Activated CD4-positive, alpha-beta T cell treated with anti-CD3 and anti-CD28 coated beads for 4 hours (primary cell): ENCODE data around the gene N4BP3.
A peak's percentile ranks its signal among the peaks of the same experiment; 100 is the strongest.
"Not testable (repeated sequence)": the region's sequence is repeated elsewhere in the genome, so short reads cannot be mapped to it uniquely, and the experiment has no call there.

Source experiments
- DNase-seq, 2 donors: peaks; one replicate each; pipeline ENCODE4 v3.0.0-alpha.2; 2020

Gene N4BP3

DNA sequence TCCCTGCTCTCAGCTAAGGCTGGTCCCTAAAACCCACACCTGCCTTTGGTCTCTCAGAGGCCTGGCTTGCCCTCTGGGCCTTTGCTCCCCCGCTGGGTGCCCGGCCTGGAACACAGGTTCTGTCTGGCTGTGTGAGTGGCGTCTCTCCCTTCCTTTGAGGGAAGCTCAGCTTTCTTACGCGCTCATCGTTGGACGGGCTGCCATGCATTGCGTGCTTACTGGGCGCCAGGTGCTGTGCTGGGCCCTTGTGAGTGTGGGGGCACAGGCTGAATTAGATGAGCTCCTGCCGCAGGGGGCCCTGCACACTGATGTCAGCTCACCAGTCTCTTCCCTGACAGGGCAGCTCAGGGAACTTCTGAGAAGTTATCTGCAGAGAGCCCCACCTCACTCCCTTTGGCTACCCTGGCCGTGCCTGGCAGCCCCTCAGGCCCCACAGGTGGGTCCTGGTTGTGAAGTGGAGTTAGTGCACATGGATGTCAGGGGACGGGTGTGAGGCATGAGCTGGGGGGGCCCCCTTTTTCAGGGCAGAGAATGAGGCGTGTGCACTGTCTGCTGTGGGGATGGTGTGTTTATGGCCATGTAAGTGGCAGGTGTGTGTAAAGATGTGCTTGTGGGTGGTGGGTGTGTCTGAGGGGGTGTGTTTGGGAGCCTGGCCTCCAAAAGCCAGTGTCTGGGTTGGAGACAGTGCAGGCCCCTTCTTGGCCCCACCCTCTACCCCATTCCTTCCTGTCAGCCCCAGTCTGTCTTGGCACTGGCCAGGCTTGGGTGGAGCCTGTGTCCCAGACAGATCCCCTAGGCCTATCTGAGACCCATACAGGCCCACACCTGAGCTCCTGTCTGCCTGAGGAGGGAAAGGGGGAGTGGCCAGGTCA, 10.0 kb downstream of the N4BP3 start:
- DNase-seq: no peak

DNA sequence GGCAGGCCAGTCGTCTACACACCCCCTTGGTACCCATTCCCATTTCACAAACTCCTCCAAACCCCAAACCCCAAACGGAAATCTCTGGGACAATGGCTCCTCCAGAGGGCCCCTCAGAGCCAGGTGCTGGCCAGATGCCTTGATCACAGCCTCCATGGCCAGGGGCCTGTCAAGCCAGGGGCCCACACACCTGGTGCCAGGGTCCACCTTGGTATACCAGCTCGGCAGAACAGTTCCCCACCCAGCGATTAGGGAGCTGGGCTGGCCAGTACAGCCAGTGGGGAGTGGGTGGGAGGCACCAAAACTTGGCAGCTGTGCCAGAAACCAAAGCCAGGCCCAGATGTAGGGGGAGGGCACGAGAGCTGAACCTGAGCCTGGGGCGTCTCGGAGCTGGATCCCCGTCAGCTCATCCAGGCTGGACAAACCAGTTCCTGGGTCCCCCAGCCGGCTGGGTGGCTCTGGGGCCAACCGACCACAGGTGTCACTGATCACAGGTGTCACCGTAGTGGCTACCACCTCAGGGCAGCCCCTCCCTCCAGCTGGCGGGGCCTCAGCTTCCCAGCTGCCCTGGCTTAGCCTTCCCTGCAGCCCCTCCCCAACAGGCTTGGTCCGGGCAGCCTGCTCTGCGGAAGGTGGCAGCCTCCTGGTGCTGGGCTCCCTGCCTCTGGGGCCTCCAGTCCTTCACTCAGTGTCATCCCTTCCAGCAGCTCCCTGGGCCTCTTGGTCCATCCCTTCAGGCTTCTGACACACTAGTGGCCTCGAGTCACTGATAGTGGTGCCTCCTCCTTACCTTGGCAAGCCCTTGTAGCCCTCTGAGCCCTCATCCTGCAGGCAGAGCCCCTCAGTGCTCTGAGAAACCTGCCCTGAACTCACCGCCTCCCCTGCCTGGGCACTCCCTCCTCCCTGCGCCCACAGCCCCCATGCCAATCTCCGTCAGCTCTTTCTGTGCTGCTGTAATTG, 10.9 kb downstream of the N4BP3 start:
- no peak for DNase-seq

DNA sequence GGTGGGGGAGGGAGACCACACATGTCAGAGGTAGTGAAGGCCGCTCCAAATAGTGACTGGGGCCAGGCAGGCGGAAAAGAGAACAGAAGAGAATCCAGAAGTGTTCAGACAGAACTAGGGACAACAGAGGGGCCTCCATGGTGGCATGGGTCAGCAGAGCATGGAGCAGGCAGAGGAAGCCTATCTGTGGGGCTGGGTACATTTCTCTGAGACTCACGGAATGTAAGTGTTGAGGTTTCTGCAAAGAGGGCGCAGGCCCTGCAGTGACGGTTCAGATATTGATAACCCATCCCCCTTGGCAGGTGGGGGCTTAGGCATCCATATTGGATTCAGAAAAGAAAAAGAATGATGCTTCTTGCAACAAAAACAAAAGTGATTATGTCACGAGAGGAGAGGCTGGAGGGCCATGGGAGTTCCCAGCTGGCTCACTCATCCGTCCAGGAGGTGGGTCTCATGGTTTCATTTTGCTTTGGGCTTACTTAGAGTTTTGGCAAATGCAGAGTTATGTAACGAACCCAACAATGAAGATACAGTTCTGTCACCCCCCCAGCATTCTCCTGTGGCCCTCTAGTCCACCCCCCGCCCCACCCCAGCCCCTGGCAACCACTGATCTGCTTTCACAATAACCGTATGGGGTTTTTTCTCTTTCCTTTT, 12.0 kb downstream of the N4BP3 start:
- DNase-seq: no peak

DNA sequence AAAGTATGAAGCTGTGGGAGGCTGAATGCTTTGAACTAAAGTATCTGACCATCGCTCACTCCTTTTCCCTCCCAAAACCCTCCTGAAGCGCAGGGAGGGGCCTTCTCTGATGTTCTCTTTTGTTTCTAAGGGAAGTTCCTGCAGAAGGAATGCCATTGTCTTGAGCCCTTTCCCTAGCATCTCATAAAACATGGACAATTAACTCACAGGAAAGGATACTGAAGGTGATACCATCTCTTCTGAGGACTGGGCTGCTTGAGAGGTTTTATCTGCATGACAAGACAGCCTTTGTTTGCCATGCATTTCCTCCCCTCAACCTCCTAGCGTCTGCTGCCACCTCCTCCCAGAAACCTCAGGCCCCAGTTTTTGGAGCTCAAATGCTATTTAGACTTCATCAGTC, 13.2 kb downstream of the N4BP3 start:
- no peak for DNase-seq

DNA sequence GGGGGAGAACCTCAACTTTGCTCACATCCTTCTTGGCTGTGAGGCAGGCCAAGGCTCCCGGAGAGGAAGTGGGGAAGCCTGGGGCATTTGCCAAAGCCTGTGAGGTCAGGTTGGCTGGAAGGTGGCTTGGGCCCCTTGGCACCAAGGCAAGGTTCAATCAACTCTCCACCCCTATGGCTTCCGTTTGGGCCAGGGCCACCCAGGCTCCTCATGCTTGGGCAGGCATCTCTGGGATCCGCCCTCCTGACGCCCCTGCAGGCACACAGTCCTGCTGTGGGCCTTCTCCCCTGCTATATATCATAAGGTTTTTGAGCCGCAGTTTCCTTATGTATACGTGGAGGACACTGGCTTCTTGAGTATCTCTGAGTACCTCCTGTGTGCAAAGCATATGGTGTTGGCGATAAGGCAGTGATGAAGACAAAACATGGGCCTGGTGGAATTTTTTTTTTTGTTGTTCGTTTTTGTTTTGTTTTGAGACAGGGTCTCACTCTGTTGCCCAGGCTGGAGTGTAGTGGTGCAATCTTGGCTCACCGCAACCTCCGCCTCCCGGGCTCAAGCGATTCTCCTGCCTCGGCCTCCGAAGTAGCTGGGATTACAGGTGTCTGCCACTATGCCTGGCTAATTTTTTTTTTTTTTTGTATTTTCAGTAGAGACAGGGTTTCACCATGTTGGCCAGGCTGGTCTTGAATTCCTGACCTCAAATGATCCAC, 14.1 kb downstream of the N4BP3 start:
- DNase-seq: not testable (repeated sequence)

DNA sequence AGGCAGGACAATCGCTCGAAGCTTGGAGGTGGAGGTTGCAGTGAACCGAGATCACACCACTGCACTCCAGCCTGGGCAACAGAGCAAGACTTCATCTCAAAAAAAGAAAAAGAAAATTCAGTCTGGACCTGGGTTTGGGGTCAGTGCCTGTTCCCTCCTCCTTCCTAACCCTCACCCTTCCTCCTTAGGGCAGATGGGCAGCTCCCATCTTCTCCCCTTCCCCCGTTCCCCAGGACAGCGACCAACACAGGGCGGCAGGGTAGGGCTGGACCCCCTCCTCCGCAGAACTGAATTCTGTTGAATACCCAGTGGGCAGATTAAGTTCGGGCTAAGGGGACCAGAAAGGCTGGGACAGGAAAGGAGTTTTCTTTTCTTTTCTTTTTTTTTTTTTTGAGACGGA, 16.0 kb downstream of the N4BP3 start:
- no peak for DNase-seq

DNA sequence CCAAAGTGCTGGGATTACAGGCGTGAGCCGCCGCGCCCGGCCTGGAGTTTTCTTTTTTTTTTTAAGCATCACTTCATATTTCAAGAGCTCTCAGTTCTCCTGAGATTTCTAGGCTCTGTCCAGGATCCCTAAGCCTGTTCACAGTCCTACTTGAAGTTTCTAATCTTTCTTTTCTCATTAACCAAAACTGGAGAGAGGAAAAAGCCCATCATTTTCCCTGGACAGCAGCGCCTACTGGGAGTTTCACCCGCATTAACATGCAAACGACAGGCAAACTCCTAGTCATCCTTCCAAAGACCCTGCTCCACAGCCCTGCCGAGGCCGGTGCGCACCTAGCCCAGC, 16.9 kb downstream of the N4BP3 start:
- DNase-seq: not testable (repeated sequence)

DNA sequence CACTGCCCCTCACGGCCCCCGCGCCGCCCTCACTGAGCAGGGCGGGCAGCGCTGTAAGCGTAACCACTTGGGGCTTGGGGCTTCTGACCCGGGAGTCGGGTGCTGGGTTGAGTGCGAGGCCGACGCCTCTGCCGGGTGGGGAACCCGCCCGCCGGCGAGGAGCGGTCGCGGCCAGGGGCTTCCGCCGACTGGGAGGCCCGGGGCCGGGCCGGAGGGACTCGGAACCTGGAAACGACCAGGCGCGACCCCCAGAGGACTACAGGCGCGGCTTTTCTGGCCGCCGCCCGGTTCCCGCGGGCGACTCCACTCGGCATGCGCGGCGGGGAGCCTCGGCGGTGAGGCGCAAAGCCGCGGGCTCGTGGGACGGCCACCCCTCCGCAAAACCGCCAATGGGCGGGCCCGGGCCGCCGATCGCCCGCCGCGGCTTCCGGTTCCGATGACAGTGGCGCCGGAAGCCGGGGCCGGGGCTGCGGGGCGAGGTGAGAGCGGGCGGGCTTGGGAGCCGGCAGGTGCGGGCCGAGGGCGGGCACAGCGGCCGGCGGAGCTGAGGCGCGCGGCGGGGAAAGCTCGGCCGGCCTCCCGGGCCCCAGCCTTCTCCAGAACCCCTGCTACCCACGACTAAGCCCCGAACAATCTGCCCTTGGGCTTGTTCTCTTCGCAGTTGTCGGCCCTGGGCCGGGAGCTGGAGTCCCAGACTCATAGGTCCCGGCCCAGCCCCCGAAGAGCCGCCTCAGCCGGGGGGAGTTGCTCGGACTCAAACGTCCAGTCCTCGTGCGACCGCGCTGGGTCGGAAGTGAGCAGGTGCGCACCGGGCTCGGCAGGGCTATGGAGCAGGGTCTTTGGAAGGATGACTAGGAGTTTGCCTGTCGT, 17.5 kb downstream of the N4BP3 start, which contains the start of gene RMND5B:
Gene RMND5B (plus strand): TSS at position 439 of the 870 bp plus-strand sequence. CDS start 7,106 bp downstream, outside the sequence.
- DNase-seq: peak; percentile 74 to 82

DNA sequence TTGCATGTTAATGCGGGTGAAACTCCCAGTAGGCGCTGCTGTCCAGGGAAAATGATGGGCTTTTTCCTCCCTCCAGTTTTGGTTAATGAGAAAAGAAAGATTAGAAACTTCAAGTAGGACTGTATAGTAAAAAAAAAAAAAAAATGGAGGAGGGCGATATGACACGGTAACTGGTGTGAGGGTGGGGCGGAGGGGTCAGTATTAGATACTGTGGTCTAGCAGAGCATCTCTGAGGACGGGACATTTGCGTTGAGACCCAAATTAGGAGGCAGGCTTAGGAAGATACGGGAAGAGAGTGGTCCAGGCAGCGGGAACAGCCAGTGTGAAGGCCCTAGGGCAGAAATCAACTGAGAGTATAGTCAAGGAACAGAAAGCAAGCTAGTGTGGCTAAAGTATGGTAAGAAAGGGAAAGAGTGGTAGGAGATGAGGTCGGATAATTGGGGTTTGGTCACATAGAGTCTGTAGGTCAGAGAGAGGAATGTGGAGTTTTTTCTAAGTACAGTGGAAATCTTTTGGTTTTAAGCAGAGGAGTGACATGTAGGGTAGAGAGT, 18.2 kb downstream of the N4BP3 start:
- DNase-seq: no peak

DNA sequence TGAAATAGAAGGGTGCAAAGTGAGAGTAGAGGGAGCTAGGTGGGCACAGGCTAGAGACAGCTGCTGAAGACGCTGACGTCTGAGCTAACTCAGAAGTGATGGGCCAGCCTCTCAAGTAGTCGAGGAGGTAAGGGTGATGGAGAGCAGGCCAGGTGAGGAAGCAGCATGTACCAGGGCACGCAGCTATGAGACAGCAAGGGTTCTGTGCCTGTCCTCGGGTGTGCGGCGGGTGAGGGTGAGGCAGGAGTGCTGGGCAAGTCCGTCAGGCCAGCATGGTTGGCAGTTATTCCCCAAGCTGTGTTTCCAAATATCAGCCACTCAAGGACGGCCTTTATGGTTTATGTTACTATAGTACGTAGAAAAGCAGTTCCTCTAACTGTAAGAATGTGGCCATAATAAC, 23.7 kb downstream of the N4BP3 start:
- DNase-seq: no peak

DNA sequence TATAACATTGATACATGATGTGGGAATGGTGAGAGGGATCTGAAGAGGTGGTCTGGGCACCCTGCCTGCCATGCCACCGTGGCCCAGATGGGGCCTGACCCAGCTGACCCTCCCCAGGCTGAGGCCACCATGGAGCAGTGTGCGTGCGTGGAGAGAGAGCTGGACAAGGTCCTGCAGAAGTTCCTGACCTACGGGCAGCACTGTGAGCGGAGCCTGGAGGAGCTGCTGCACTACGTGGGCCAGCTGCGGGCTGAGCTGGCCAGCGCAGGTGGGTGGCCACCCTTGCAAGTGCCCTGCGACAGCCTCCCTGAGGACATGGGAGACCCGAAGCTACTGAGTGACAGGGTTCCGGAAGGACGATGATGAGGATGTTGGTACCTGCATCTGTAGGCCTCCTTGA, 24.7 kb downstream of the N4BP3 start:
- no peak for DNase-seq

DNA sequence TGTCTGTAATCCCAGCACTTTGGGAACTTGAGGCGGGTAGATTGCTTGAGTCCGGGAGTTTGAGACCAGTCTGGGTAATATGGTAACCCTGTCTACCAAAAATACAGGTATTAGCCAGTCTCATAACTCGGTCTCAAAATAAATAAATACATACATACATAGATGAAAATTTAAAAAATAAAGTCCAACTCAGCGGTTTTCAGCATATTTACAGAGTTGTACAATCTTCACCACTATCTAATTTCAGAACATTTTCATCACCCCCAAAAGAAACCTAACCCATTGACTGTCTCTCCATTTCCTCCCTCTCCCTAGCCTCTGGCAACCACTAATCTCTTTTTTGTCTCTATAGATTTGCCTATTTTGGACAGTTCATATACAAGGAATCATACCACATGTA, 28.2 kb downstream of the N4BP3 start:
- DNase-seq: no peak

DNA sequence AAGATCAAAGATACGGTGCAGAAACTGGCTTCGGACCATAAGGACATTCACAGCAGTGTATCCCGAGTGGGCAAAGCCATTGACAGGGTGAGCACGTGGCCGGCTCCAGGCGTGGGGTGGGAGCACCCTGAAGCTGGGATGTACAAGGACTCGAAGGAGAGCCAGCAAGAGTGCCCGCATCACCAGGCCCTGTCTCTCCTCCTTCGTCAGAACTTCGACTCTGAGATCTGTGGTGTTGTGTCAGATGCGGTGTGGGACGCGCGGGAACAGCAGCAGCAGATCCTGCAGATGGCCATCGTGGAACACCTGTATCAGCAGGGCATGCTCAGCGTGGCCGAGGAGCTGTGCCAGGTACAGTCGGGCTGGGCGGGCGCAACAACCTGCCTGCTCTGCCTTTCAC, 29.3 kb downstream of the N4BP3 start:
- no peak for DNase-seq

DNA sequence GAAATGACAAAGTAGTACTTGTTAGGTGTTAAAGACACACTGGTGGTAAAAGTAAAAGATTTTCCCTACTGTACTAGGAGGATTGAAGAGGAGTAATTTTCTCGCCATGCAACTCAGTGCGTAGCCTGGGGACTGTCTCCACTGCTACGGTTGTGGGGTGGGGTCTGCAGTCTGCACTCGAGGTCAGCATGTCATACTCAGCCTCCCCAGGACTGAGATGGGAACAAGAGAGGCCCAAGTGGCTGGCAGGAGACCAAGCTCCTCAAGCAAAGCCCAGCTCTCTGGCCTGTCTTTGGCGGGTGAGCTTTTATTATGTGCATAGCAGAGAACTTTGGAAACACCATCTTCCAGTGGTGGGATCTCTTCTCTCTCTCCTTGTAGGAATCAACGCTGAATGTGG, 29.9 kb downstream of the N4BP3 start:
- DNase-seq: no peak

DNA sequence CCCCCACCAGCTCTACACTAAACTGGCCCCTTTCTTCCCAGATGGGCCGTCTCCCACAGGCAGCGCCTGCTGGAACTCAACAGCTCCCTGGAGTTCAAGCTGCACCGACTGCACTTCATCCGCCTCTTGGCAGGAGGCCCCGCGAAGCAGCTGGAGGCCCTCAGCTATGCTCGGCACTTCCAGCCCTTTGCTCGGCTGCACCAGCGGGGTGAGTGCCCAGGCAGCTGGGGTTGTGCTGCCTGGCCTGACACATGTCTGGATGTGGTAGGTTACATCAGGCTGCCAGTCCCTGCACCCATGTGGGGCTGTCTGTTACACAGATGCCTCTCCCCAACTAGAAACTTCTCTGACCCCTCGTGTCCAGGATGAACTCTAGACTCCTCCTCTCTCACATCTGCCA, 30.6 kb downstream of the N4BP3 start:
- no peak for DNase-seq

DNA sequence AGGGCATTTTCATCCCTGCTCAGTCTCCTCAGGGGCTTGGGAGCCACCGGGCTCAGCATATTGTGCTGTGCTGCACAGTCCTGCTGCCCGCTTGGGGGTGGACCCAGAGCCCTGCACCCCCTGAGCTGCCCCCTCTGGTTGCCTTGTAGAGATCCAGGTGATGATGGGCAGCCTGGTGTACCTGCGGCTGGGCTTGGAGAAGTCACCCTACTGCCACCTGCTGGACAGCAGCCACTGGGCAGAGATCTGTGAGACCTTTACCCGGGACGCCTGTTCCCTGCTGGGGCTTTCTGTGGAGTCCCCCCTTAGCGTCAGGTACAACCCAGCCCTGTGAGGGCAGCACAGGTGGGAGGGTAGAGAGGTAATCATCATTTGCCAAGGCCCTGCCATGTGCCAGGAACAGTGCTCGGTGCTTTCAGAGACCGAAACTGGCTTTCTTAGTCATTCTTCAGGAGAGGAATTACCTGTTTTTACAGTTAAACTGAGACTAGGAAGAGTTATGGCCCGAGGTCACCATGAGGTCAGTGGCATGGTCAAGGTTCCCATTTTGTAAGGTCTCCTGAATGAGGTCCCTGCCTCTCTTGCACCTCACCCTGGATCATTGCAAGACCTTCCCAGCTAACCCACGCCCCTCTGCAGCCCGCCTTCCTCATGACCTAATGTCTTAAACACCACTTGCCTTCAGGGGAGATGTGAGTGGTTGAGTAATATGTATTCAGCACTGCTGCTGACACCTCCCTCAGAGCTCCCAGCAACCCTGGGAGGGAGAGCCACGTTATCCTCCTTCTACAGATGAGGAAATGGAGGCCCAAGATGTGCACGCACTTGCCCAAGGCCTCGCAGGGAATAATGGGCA, 32.9 kb downstream of the N4BP3 start:
- DNase-seq: peak; percentile 70 to 74

DNA sequence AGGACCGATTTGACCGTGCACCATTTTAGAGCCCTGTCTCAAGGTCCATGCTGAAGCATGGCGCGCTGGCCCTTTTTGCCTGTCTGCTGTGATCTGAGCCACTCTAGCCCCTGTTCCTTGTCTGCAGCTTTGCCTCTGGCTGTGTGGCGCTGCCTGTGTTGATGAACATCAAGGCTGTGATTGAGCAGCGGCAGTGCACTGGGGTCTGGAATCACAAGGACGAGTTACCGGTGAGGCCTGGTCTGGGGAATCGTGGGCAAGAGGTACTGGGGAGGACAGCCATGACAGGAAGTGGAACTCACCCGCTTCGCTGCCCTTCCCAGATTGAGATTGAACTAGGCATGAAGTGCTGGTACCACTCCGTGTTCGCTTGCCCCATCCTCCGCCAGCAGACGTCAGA, 34.1 kb downstream of the N4BP3 start:
- DNase-seq: no peak

DNA sequence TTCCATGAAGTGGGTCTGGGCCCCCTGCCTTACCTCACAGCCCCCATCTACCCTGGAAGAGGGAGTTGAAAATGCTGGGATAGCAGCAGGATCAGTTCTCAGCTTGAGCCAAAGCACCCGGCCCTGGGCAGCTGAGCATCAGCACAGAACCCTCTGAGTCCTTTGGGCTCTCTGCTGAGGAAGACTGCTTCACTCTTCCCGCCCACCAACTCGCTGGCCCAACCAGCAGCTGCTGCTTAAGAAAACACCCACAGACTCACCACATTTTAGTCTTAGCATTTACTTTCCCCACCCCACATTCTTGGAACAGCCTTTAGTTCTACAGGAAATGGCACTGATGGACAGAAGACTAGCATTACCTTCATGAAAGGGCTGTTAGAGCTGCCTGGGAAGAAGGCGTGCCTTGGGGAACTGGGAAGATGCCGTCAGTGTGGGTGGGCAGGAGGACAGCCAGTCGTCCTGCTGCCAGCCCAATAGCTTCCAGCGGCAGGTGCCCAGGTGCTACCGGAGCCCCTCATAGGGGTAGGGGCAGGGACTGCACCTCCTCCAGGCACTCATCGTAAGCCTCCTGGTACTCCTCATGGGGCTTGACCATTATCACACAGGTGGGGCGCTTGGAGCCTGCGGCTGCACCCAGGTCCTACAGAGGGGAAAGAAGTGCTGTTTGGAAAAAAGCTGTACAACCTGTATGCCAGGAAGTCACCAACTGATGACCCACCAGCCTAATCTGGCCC, 36.0 kb downstream of the N4BP3 start:
- no peak for DNase-seq

DNA sequence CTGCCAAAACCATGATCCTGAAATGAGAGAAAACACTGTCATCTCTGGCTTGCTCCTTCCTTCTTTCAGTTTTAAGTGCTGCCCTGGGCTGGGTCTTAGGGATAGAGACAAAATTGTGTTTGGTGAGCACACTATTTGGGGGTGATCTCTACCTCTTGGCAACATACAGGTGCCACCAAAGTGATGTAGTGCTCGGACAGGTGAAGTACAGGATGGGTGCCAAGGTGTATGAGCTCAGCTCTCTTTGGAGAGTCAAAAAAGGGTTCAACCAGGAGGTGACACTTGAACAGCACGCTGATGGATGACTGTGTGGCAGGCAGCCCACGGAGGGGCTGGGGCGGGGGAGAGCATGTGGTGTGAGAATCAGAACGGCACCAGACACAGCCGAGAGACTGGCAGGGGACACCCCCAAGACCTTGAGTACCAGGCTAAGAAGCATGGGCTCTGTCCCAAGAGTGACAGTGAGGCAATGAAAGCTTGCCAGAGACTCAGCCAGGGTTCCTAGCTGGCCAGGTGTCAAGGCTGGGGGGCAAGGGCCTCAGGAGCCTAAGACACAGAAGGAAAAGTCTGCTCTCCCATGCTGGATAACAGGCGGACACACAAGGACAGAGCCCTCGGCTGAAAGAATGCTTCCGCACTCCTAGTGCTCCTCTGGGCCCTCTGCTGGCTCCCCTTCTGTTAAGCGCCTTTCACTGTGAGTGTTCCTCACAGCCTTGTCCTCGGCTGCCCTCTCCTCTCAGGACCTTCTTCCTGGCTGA, 37.8 kb downstream of the N4BP3 start:
- no peak for DNase-seq
